Astrocyte (in vitro differentiated cells and primary cell): ENCODE data around the gene MCHR1. TPM values are rescaled to one million over a fixed set of nuclear protein-coding genes. Genes with fewer than 3 reads are reported as not detected.
A peak's percentile ranks its signal among the peaks of the same experiment; 100 is the strongest.

ENCODE experiments used
- DNase-seq: peaks from one replicate; pipeline ENCODE4 v3.0.0-alpha.2; 2010; ENCODE audit warnings: low read depth
- FAIRE-seq: peaks from 2 replicates; lab custom pipeline; 2011; peaks lifted over from hg19 to GRCh38; lab: Jason Lieb, UNC
- H2AFZ ChIP-seq: 2 replicates; pipeline ENCODE4 v1.6.0; 2012; ENCODE audit warnings: low read depth, low read length, inconsistent platforms
- H3K27ac ChIP-seq: 2 replicates; pipeline ENCODE4 v1.5.1; 2011; ENCODE audit warnings: low read depth, low read length, inconsistent platforms
- H3K27me3 ChIP-seq: 2 replicates; pipeline ENCODE4 v1.6.0; 2011; ENCODE audit warnings: low read length, inconsistent platforms; ENCODE audit not compliant: insufficient read depth
- H3K36me3 ChIP-seq: 2 replicates; pipeline ENCODE4 v1.5.1; 2011; ENCODE audit warnings: low read length, inconsistent platforms; ENCODE audit not compliant: insufficient read depth
- H3K4me1 ChIP-seq: 2 replicates; pipeline ENCODE4 v1.5.1; 2011; ENCODE audit warnings: low read length, inconsistent platforms; ENCODE audit not compliant: insufficient read depth
- H3K4me2 ChIP-seq: 2 replicates; pipeline ENCODE4 v1.6.0; 2012; ENCODE audit warnings: low read length, inconsistent platforms
- H3K4me3 ChIP-seq: 2 replicates; pipeline ENCODE4 v1.5.1; 2011; ENCODE audit warnings: low read depth, mild to moderate bottlenecking, low read length, inconsistent platforms; ENCODE audit not compliant: insufficient read depth
- H3K79me2 ChIP-seq: 2 replicates; pipeline ENCODE4 v1.6.0; 2012; ENCODE audit warnings: mild to moderate bottlenecking, low read length, inconsistent platforms; ENCODE audit not compliant: insufficient read depth
- H3K9ac ChIP-seq: 2 replicates; pipeline ENCODE4 v1.6.0; 2012; ENCODE audit warnings: mild to moderate bottlenecking, low read length, inconsistent platforms
- H3K9me3 ChIP-seq: 2 replicates; pipeline ENCODE4 v1.5.1; 2012; ENCODE audit warnings: low read depth, mild to moderate bottlenecking, low read length, inconsistent platforms; ENCODE audit not compliant: insufficient read depth
- H4K20me1 ChIP-seq: 2 replicates; pipeline ENCODE4 v1.6.0; 2012; ENCODE audit warnings: low read length, inconsistent platforms; ENCODE audit not compliant: insufficient read depth
- H3K27ac Mint-ChIP-seq: one replicate; pipeline ENCODE4 v1.8.0; 2021; ENCODE audit warnings: mild to moderate bottlenecking, mixed read lengths; ENCODE audit not compliant: unreplicated experiment
- H3K27me3 Mint-ChIP-seq: one replicate; pipeline ENCODE4 v1.8.0; 2021; ENCODE audit warnings: low read depth, mixed read lengths; ENCODE audit not compliant: unreplicated experiment
- H3K36me3 Mint-ChIP-seq: one replicate; pipeline ENCODE4 v1.8.0; 2021; ENCODE audit warnings: low read depth, mixed read lengths; ENCODE audit not compliant: unreplicated experiment
- H3K4me1 Mint-ChIP-seq: one replicate; pipeline ENCODE4 v1.8.0; 2021; ENCODE audit warnings: low read depth, mixed read lengths; ENCODE audit not compliant: unreplicated experiment
- H3K4me3 Mint-ChIP-seq: one replicate; pipeline ENCODE4 v1.8.0; 2021; ENCODE audit warnings: mild to moderate bottlenecking, moderate library complexity, mixed read lengths; ENCODE audit not compliant: unreplicated experiment
- H3K9me3 Mint-ChIP-seq: one replicate; pipeline ENCODE4 v1.8.0; 2021; ENCODE audit warnings: mild to moderate bottlenecking, mixed read lengths; ENCODE audit not compliant: unreplicated experiment
- EZH2 ChIP-seq: IDR thresholded peaks from 2 replicates; pipeline ENCODE4 v1.6.1; 2012; ENCODE audit warnings: mild to moderate bottlenecking, low read length, inconsistent platforms; ENCODE audit not compliant: insufficient read depth
- total RNA-seq: library from RNA; stranded (reverse); gene quantifications from 2 replicates; pipeline ENCODE4 v1.2.1, GENCODE V29; 2021
- TF ChIP-seq, protein P1 (sequence below): IDR thresholded peaks from 2 replicates; pipeline ENCODE4 v1.5.1; 2011; ENCODE audit warnings: low read depth, mild to moderate bottlenecking, inconsistent platforms, low read length, moderate library complexity; ENCODE audit not compliant: insufficient read depth

Gene MCHR1
- total RNA-seq, 1 donor from 2014 or later, result 1.8 TPM

DNA sequence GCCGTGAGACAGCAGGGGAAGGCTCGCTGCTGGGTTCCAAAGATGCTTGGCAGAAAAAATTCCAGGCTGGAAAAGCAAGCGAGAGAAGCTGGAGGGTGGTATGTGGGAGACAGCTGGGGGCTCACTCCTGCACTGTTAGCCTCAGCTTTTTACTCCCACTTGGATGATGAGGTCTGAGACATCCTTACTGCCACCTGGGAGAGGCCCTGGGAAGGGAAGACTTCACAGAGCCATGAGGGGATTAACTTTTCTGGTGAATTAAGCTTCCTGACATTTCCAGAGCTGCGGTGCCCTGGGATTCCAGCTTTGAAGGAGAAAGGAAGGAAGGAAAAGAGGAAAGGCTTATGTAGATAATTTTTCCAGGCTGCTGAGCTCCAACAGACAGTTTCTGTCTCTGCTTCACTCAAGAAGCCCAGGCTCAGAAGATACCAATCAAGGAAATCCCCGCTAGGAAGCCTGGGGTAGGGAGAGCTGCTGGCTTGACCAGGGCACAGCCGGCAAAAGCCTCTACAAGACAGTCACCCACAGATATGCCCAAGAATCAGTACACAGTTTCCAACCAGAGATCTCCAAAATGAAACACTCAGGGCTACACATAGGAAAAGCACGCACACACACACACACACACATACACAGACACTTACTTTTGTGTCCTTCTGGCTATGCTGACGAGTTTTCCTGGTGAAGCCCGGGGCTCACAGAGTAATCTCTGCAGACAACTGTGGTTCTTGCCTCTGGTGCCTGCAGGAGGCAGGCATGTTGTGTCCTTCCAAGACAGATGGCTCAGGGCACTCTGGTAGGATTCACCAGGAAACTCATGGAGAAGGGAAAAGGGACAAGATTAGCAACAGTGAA lies 907 bp downstream of the MCHR1 start:
- H3K27me3 Mint-ChIP-seq, result peaks cover 2% of the 10 kb centered on the region
- no peaks in the 10 kb centered on the region for H3K9me3 Mint-ChIP-seq
- no peak for FAIRE-seq
- peak overlapping the region; percentile 67 for H3K27ac Mint-ChIP-seq
- peak overlapping the region; percentile 85 for H3K4me2 ChIP-seq
- no peaks in the 10 kb centered on the region for H3K9me3 ChIP-seq
- no peaks in the 10 kb centered on the region for H3K36me3 Mint-ChIP-seq
- H3K79me2 ChIP-seq, result no peaks in the 10 kb centered on the region
- H3K4me1 ChIP-seq, result peaks cover 23% of the 10 kb centered on the region
- peak overlapping the region; percentile 16 for H3K4me3 Mint-ChIP-seq
- TF ChIP-seq, protein P1, sequence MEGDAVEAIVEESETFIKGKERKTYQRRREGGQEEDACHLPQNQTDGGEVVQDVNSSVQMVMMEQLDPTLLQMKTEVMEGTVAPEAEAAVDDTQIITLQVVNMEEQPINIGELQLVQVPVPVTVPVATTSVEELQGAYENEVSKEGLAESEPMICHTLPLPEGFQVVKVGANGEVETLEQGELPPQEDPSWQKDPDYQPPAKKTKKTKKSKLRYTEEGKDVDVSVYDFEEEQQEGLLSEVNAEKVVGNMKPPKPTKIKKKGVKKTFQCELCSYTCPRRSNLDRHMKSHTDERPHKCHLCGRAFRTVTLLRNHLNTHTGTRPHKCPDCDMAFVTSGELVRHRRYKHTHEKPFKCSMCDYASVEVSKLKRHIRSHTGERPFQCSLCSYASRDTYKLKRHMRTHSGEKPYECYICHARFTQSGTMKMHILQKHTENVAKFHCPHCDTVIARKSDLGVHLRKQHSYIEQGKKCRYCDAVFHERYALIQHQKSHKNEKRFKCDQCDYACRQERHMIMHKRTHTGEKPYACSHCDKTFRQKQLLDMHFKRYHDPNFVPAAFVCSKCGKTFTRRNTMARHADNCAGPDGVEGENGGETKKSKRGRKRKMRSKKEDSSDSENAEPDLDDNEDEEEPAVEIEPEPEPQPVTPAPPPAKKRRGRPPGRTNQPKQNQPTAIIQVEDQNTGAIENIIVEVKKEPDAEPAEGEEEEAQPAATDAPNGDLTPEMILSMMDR, result no peak
- no peak for TF ChIP-seq EZH2
- no peaks in the 10 kb centered on the region for H3K36me3 ChIP-seq
- peak overlapping the region; percentile 38 for H3K4me3 ChIP-seq
- no peaks in the 10 kb centered on the region for H4K20me1 ChIP-seq
- H3K27ac ChIP-seq, result no peak overlapping the region
- peak overlapping the region; percentile 50 for H3K9ac ChIP-seq
- H3K27me3 ChIP-seq, result peaks cover 13% of the 10 kb centered on the region
- peaks cover 32% of the 10 kb centered on the region for H3K4me1 Mint-ChIP-seq
- no peak overlapping the region for H2AFZ ChIP-seq
- no peak for DNase-seq

DNA sequence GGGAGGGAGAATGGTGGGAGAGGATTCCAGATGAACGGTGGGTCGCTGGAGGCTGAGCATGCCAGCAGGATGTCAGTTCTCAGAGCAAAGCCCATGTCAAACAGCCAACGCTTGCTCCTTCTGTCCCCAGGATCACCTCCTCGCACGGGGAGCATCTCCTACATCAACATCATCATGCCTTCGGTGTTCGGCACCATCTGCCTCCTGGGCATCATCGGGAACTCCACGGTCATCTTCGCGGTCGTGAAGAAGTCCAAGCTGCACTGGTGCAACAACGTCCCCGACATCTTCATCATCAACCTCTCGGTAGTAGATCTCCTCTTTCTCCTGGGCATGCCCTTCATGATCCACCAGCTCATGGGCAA lies 1.5 kb downstream of the MCHR1 start:
- peaks cover 32% of the 10 kb centered on the region for H3K4me1 Mint-ChIP-seq
- Histone ChIP-seq H4K20me1 (no peaks in the 10 kb centered on the region), H3K4me2 (no peak overlapping the region), H3K79me2 (no peaks in the 10 kb centered on the region), H3K27me3 (peaks cover 13% of the 10 kb centered on the region), H2AFZ (no peak overlapping the region), H3K36me3 (no peaks in the 10 kb centered on the region), H3K9me3 (no peaks in the 10 kb centered on the region), H3K9ac (no peak overlapping the region), H3K4me1 (peaks cover 23% of the 10 kb centered on the region), H3K4me3 (no peak overlapping the region), H3K27ac (no peak overlapping the region)
- H3K4me3 Mint-ChIP-seq, result no peak overlapping the region
- H3K9me3 Mint-ChIP-seq, result no peaks in the 10 kb centered on the region
- no peaks in the 10 kb centered on the region for H3K36me3 Mint-ChIP-seq
- peak overlapping the region; percentile 67 for H3K27ac Mint-ChIP-seq
- TF ChIP-seq, protein P1, result no peak
- TF ChIP-seq EZH2, result no peak
- peaks cover 2% of the 10 kb centered on the region for H3K27me3 Mint-ChIP-seq
- FAIRE-seq (no peak), DNase-seq (no peak)

DNA sequence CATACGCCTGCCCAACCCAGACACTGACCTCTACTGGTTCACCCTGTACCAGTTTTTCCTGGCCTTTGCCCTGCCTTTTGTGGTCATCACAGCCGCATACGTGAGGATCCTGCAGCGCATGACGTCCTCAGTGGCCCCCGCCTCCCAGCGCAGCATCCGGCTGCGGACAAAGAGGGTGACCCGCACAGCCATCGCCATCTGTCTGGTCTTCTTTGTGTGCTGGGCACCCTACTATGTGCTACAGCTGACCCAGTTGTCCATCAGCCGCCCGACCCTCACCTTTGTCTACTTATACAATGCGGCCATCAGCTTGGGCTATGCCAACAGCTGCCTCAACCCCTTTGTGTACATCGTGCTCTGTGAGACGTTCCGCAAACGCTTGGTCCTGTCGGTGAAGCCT lies 2.2 kb downstream of the MCHR1 start:
- Mint-ChIP-seq H3K27ac (no peak overlapping the region), H3K36me3 (no peaks in the 10 kb centered on the region), H3K4me1 (peaks cover 32% of the 10 kb centered on the region), H3K9me3 (no peaks in the 10 kb centered on the region), H3K4me3 (peak overlapping the region; percentile 34), H3K27me3 (peaks cover 2% of the 10 kb centered on the region)
- Histone ChIP-seq H3K9ac (no peak overlapping the region), H4K20me1 (no peaks in the 10 kb centered on the region), H3K9me3 (no peaks in the 10 kb centered on the region), H2AFZ (no peak overlapping the region), H3K4me2 (no peak overlapping the region), H3K4me3 (no peak overlapping the region), H3K36me3 (no peaks in the 10 kb centered on the region), H3K27me3 (peaks cover 13% of the 10 kb centered on the region), H3K79me2 (no peaks in the 10 kb centered on the region), H3K4me1 (peaks cover 23% of the 10 kb centered on the region), H3K27ac (no peak overlapping the region)
- FAIRE-seq (no peak), DNase-seq (no peak)
- no peak for TF ChIP-seq EZH2
- TF ChIP-seq, protein P1, result no peak
